PFSK-1 (cell line): ENCODE results near the gene ATP5F1A.

Experiments
- FOXP2 ChIP-seq: optimal IDR thresholded peaks from 2 replicates; pipeline ENCODE3; 2011; ENCODE audit warnings: borderline replicate concordance, control low read depth, inconsistent platforms; ENCODE audit not compliant: insufficient read depth; ENCODE audit errors: extremely low read length, extremely low read depth
- POLR2AphosphoS5 ChIP-seq: IDR thresholded peaks from 2 replicates; pipeline ENCODE4 v1.6.1; 2012; ENCODE audit warnings: low read depth, mild to moderate bottlenecking, control low read depth, low read length, moderate library complexity
- SIN3A ChIP-seq: IDR thresholded peaks from 2 replicates; pipeline ENCODE4 v1.6.1; 2012; ENCODE audit warnings: mild to moderate bottlenecking, low read length, moderate library complexity, borderline replicate concordance; ENCODE audit not compliant: insufficient read depth
- TAF1 ChIP-seq: IDR thresholded peaks from 2 replicates; pipeline ENCODE4 v1.6.1; 2012; ENCODE audit warnings: low read length, control low read depth, borderline replicate concordance; ENCODE audit not compliant: insufficient read depth
- TF ChIP-seq, protein P1 (sequence below), 2 experiments: IDR thresholded peaks; 2 replicates each; pipeline versions ENCODE4 v1.6.1 to v1.8.0; 2011 to 2012; ENCODE audit warnings: low read depth in 2 of 2, low read length in 2 of 2, control low read depth in 1 of 2, inconsistent platforms in 1 of 2, mild to moderate bottlenecking in 1 of 2, moderate library complexity in 1 of 2; ENCODE audit not compliant: insufficient read depth in 1 of 2

The ATP5F1A gene

DNA sequence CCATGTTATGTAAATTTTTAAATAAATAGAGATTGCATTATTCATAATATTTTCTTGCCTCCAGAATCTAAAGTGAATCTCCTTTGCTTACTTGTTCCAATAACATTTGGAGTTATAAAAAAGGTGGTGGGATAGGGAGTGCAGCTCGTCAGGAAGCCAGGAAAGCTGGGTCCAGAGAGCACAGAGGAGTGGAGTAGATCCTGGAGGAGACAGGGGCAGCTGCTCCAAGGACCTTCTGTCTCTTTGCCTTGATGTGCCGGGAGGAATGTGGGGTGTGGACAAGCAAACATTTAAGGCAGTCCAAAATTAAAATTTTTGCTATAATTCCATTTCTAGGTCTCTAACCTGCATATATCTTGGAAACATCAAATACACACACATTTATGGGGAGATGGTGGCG lies 35.4 kb upstream of the ATP5F1A start:
- TF ChIP-seq FOXP2 (no peak), SIN3A (no peak), TAF1 (no peak), POLR2AphosphoS5 (no peak)
- TF ChIP-seq, protein P1, sequence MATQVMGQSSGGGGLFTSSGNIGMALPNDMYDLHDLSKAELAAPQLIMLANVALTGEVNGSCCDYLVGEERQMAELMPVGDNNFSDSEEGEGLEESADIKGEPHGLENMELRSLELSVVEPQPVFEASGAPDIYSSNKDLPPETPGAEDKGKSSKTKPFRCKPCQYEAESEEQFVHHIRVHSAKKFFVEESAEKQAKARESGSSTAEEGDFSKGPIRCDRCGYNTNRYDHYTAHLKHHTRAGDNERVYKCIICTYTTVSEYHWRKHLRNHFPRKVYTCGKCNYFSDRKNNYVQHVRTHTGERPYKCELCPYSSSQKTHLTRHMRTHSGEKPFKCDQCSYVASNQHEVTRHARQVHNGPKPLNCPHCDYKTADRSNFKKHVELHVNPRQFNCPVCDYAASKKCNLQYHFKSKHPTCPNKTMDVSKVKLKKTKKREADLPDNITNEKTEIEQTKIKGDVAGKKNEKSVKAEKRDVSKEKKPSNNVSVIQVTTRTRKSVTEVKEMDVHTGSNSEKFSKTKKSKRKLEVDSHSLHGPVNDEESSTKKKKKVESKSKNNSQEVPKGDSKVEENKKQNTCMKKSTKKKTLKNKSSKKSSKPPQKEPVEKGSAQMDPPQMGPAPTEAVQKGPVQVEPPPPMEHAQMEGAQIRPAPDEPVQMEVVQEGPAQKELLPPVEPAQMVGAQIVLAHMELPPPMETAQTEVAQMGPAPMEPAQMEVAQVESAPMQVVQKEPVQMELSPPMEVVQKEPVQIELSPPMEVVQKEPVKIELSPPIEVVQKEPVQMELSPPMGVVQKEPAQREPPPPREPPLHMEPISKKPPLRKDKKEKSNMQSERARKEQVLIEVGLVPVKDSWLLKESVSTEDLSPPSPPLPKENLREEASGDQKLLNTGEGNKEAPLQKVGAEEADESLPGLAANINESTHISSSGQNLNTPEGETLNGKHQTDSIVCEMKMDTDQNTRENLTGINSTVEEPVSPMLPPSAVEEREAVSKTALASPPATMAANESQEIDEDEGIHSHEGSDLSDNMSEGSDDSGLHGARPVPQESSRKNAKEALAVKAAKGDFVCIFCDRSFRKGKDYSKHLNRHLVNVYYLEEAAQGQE (IDR thresholded peaks at IDR 0.05; ENCODE audit: insufficient read depth in 1 of 2, low read depth in 2 of 2, low read length in 2 of 2), result no peak

DNA sequence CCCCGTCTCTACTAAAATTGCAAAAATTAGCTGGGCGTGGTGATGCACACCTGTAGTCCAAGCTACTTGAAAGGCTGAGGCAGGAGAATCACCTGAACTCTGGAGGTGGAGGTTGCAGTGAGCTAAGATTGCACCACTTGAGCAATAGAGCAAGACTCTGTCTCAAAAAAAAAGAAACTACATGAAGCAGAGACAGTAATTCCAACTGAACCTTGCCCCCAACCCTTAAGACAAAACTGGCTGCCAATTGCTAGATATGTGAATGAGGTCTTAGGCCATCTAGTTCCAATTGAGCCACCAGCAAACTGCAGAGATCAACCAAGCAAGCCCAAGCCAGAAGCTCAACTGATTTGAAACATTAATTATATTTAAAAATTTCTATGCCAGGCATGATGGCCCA lies 32.0 kb upstream of the ATP5F1A start:
- TF ChIP-seq SIN3A (no peak), TAF1 (no peak), POLR2AphosphoS5 (no peak), FOXP2 (no peak)
- TF ChIP-seq, protein P1 (IDR thresholded peaks at IDR 0.05; ENCODE audit: insufficient read depth in 1 of 2, low read depth in 2 of 2, low read length in 2 of 2), result no peak

DNA sequence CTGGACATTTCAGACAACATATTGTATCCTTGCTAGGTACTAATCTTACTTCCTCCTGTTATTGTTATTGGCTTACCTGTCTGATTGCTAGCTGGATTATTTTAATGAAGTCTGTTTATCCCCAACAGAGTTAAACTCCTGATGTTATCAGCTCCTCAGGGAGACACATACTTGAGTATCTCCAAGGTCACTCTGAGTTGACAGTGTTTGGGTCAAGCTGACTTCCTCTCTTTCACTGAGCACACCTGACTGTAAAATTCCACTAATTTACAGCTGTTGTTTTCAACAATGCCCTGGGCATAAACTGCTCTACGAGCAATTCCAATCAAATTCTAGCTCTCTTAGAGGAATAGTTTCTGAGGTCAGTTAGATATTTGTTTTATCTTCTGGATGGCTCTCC lies 15.7 kb upstream of the ATP5F1A start:
- TF ChIP-seq SIN3A, result no peak
- TF ChIP-seq TAF1, result no peak
- TF ChIP-seq FOXP2, result no peak
- TF ChIP-seq, protein P1 (IDR thresholded peaks at IDR 0.05; ENCODE audit: insufficient read depth in 1 of 2, low read depth in 2 of 2, low read length in 2 of 2), result no peak
- TF ChIP-seq POLR2AphosphoS5, result no peak

DNA sequence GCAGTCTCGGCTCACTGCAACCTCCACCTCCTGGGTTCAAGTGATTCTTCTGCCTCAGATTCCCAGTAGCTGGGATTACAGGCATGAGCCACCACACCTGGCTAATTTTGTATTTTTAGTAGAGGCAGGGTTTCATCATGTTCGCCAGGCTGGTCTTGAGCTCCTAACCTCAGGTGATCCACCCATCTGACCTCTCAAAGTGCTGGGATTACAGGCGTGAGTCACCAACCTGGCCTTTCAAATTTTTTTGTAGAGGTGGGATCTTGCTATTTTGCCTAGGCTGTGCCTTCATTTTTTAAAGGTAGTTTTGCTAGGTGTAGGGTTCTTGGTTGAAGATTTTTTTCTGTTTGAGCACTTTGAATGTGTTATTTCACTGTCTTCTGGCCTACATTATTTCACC lies 12.3 kb upstream of the ATP5F1A start:
- TF ChIP-seq SIN3A, result no peak
- no peak for TF ChIP-seq TAF1

DNA sequence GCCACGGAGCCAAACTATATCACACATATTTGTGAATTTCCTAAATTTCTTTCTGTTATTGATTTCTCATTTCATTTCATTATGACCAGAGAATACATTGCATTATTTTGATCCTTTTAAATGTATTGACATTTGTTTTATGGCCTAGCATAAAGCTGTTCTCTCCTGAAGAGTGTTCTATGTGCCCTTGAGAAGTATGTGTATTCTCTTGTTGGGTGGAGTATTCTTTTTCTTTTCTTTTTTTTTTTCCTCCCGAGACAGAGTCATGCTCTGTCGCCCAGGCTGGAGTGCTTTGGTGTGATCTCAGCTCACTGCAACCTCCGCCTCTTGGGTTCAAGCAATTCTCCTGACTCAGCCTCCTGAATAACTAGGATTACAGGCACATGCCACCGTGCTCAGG lies 11.3 kb upstream of the ATP5F1A start:
- TF ChIP-seq FOXP2, result no peak
- TF ChIP-seq, protein P1 (IDR thresholded peaks at IDR 0.05; ENCODE audit: insufficient read depth in 1 of 2, low read depth in 2 of 2, low read length in 2 of 2), result no peak
- TF ChIP-seq POLR2AphosphoS5, result no peak
- no peak for TF ChIP-seq SIN3A
- TF ChIP-seq TAF1, result no peak
